ENCODE data around the gene SH3RF2. TPM values are rescaled to one million over a fixed set of nuclear protein-coding genes. Genes with fewer than 3 reads are reported as not detected.

Gene SH3RF2
- total RNA-seq, 2 donors from 2014 or later = 2.6 to 3.2 TPM

DNA sequence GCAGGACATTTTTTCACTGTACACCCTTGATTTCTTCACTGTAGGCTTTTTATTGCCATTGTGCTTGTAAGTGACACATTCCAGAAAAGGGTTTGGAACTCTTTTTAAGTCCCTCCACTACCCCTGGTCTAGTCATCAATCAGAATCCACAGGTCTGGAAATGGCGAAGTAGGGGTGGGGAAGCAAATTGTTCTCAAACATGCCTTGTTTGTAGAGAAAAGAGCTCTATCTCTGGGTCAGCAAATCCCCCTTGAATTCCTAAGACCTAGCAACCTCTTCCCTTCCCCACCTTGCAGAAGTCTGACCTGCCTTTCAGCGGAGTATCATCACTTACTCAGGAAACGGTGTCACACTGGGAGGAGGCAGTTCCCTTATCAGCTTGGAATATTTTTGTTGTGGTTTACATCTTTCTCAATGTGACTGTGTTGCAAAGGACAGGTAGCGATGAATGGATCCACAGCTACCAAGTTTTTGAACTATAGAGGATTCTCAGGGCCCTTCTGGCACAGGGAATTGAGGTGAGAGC is 3.2 kb downstream of the SH3RF2 start:
- Histone ChIP-seq H3K27ac (ENCODE audit: low read depth, low read length) (no peak overlapping the region), H3K4me1 (ENCODE audit: control insufficient read depth, insufficient read depth, low read length) (peaks cover 23% of the 10 kb centered on the region), H3K36me3 (ENCODE audit: control insufficient read depth, insufficient read depth, low read length) (no peaks in the 10 kb centered on the region), H3K9me3 (ENCODE audit: control insufficient read depth, low read length) (no peaks in the 10 kb centered on the region), H3K9ac (ENCODE audit: extremely low read depth, low read length, poor library complexity, severe bottlenecking) (no peak overlapping the region), H3K27me3 (ENCODE audit: control insufficient read depth, insufficient read depth, low read length, poor library complexity, severe bottlenecking) (no peaks in the 10 kb centered on the region), H3K4me3 (ENCODE audit: low read length) (peak overlapping the region; percentile 82)
- no peaks in the 10 kb centered on the region for H3K36me3 Mint-ChIP-seq (ENCODE audit: low read depth)
- TF ChIP-seq, protein P1, sequence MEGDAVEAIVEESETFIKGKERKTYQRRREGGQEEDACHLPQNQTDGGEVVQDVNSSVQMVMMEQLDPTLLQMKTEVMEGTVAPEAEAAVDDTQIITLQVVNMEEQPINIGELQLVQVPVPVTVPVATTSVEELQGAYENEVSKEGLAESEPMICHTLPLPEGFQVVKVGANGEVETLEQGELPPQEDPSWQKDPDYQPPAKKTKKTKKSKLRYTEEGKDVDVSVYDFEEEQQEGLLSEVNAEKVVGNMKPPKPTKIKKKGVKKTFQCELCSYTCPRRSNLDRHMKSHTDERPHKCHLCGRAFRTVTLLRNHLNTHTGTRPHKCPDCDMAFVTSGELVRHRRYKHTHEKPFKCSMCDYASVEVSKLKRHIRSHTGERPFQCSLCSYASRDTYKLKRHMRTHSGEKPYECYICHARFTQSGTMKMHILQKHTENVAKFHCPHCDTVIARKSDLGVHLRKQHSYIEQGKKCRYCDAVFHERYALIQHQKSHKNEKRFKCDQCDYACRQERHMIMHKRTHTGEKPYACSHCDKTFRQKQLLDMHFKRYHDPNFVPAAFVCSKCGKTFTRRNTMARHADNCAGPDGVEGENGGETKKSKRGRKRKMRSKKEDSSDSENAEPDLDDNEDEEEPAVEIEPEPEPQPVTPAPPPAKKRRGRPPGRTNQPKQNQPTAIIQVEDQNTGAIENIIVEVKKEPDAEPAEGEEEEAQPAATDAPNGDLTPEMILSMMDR (conservative IDR thresholded peaks at IDR 0.05) = no peak
- H3K27me3 Mint-ChIP-seq (ENCODE audit: insufficient read depth) = no peaks in the 10 kb centered on the region
- no peak overlapping the region for H3K27ac Mint-ChIP-seq
- 71 to 80% methylated on average over 2 to 4 of the region's 4 CpGs for WGBS, 2 experiments (ENCODE audit: insufficient coverage in 1 of 2, insufficient read length in 1 of 2)
- no peak overlapping the region for H3K4me3 Mint-ChIP-seq
- H3K4me1 Mint-ChIP-seq = peaks cover 49% of the 10 kb centered on the region
- no peaks in the 10 kb centered on the region for H3K9me3 Mint-ChIP-seq
- DNase-seq = peak; percentile 50

- no peak overlapping the region for H3K27ac ChIP-seq (ENCODE audit: low read depth, low read length)
- WGBS, 2 experiments (ENCODE audit: insufficient coverage in 1 of 2, insufficient read length in 1 of 2) = 89 to 92% methylated on average over 2 of the region's 2 CpGs
Observed at GRCh38 chr5:145941096-145941447, 4.7 kb downstream of the SH3RF2 start.

DNA sequence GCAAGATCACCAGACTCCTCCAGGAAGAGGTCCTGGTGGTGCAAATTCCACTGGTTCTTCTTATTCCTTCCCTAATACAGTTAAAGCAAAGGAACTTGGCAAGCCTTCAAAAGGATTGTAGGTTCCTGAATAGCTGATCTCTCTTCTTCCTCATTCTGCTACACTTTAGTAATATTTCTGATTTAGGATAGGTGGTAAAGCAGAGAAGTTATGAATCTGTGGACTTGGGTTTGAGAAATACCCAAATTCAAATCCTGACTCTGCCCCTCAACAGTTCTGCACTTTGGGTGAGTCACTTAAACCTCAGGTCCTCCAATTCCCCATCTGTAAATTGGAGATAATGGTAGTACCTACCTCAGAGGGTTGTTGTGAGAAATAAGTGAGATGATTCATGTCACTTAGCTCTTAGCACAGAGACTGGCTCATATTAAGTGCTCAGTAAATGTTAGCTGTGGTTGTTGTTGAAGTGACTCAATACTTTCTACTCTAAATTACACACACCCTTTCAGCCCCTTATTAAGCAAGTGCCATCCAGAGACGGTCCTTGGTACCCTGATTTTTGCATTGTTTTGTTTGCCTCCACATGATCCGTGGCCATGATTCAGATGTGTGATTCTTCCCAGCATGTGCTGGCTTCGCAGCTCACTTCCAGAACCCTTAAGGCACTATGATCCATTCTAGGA is 5.2 kb downstream of the SH3RF2 start:
- no peaks in the 10 kb centered on the region for H3K9me3 Mint-ChIP-seq
- H3K27ac Mint-ChIP-seq = no peak overlapping the region
- Histone ChIP-seq H3K9me3 (ENCODE audit: control insufficient read depth, low read length) (no peaks in the 10 kb centered on the region), H3K4me1 (ENCODE audit: control insufficient read depth, insufficient read depth, low read length) (peaks cover 23% of the 10 kb centered on the region), H3K36me3 (ENCODE audit: control insufficient read depth, insufficient read depth, low read length) (no peaks in the 10 kb centered on the region), H3K27ac (ENCODE audit: low read depth, low read length) (no peak overlapping the region), H3K9ac (ENCODE audit: extremely low read depth, low read length, poor library complexity, severe bottlenecking) (no peak overlapping the region), H3K27me3 (ENCODE audit: control insufficient read depth, insufficient read depth, low read length, poor library complexity, severe bottlenecking) (no peaks in the 10 kb centered on the region), H3K4me3 (ENCODE audit: low read length) (no peak overlapping the region)
- WGBS, 2 experiments (ENCODE audit: insufficient coverage in 1 of 2, insufficient read length in 1 of 2) = 78 to 84% methylated on average over 3 of the region's 3 CpGs
- no peak overlapping the region for H3K4me3 Mint-ChIP-seq
- no peaks in the 10 kb centered on the region for H3K27me3 Mint-ChIP-seq (ENCODE audit: insufficient read depth)
- DNase-seq = no peak
- TF ChIP-seq, protein P1 (conservative IDR thresholded peaks at IDR 0.05) = no peak
- H3K36me3 Mint-ChIP-seq (ENCODE audit: low read depth) = no peaks in the 10 kb centered on the region
- peaks cover 47% of the 10 kb centered on the region for H3K4me1 Mint-ChIP-seq

More at GRCh38 chr5:145941096-145941447, 4.7 kb downstream of the SH3RF2 start:
- H3K36me3 ChIP-seq (ENCODE audit: control insufficient read depth, insufficient read depth, low read length) = no peaks in the 10 kb centered on the region
- H3K27ac Mint-ChIP-seq = no peak overlapping the region
- DNase-seq = no peak
- no peaks in the 10 kb centered on the region for H3K27me3 ChIP-seq (ENCODE audit: control insufficient read depth, insufficient read depth, low read length, poor library complexity, severe bottlenecking)
- TF ChIP-seq, protein P1 (conservative IDR thresholded peaks at IDR 0.05) = no peak
- no peaks in the 10 kb centered on the region for H3K9me3 Mint-ChIP-seq
- H3K4me3 ChIP-seq (ENCODE audit: low read length) = no peak overlapping the region
- H3K27me3 Mint-ChIP-seq (ENCODE audit: insufficient read depth) = no peaks in the 10 kb centered on the region
- H3K36me3 Mint-ChIP-seq (ENCODE audit: low read depth) = no peaks in the 10 kb centered on the region
- H3K4me3 Mint-ChIP-seq = no peak overlapping the region
- H3K4me1 ChIP-seq (ENCODE audit: control insufficient read depth, insufficient read depth, low read length) = peaks cover 23% of the 10 kb centered on the region
- no peaks in the 10 kb centered on the region for H3K9me3 ChIP-seq (ENCODE audit: control insufficient read depth, low read length)
- H3K4me1 Mint-ChIP-seq = peaks cover 50% of the 10 kb centered on the region
- H3K9ac ChIP-seq (ENCODE audit: extremely low read depth, low read length, poor library complexity, severe bottlenecking) = no peak overlapping the region

Data from endodermal cell (in vitro differentiated cells).